HG03108 (cell line): Measurements from ENCODE around the gene F11R.
"Not testable (repeated sequence)": the region's sequence is repeated elsewhere in the genome, so short reads cannot be mapped to it uniquely, and the experiment has no call there.

Experiments used
- ATAC-seq: cut with Tn5 transposase; IDR thresholded peaks from one replicate; pipeline ENCODE4 v1.9.1; 2021; ENCODE audit warnings: moderate library complexity; ENCODE audit not compliant: unreplicated experiment

The F11R gene

DNA sequence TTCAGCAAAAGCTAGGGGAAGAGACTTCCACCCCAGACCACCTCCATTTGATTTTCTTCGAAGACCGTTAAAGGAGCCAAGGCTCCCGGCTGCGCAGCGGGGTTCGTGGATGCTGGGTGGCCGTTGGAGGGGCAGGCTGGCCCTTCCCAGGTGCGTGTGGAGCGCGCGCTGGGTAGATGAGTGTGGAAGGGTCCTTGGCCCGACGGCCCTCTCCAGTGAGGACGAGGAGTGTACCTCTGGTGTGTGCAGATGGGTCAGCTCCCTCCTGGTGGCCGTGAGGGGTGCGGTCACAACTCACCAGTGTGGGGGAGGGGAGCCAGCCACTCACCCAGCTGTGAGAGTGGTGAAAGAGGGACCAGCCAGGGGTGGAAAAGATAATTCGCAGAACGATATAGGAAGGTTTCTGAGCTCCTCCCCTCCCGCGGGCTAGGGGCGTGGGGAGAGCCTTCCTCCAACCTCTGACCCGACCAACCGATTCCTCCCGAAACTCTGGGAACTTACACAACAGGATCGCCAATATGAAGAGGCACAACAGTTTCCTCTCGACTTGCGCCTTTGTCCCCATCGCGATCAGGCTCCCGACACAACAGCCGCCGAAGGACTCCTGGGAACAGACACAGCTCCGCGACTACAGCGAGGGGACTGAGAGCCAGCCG, at the start of gene F11R:
F11R (minus strand) TSS at position 644 of the 656 bp plus-strand sequence; CDS start at position 565, 79 bp downstream.
- peak; percentile 22 for ATAC-seq

- ATAC-seq: peak; percentile 81
These were observed 48.8 kb upstream of the F11R start, which contains the start of gene ARHGAP30 for GRCh38 chr1:161069731-161070270. ARHGAP30 (minus strand) TSS chr1:161069891; CDS start chr1:161069624, 267 bp downstream.

GRCh38 chr1:161069241-161069640, 48.3 kb upstream of the F11R start:
- no peak for ATAC-seq

- ATAC-seq: peak; percentile 62
These were observed 47.6 kb upstream of the F11R start for GRCh38 chr1:161068306-161069234.

- ATAC-seq: no peak
These were observed 45.7 kb upstream of the F11R start for GRCh38 chr1:161066694-161067093.

- ATAC-seq: not testable (repeated sequence)
These were observed 44.7 kb upstream of the F11R start for GRCh38 chr1:161065681-161066080.

GRCh38 chr1:161063936-161064335, 43.0 kb upstream of the F11R start:
- not testable (repeated sequence) for ATAC-seq

DNA sequence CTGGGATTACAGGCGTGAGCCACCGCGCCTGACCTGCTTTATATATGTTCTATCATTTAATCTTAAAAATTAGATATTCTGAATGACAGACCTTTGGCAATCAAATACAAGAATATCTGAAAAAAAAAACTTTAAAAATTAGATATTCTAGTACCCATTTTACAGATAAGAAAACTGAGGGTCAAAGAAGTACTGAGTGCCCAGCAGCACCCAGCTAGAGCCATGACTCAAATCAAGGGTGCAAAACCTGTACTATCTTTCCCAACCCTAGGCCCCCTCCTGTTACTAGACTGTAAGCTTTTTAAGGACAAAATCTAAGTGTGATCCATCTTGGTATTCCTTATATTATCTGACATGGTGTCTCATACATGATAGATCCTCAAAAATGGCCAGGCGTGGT, 40.5 kb upstream of the F11R start:
- no peak for ATAC-seq

- ATAC-seq: no peak
These were observed 38.3 kb upstream of the F11R start for GRCh38 chr1:161059293-161059692.

GRCh38 chr1:161054805-161055204, 33.9 kb upstream of the F11R start:
- no peak for ATAC-seq

DNA sequence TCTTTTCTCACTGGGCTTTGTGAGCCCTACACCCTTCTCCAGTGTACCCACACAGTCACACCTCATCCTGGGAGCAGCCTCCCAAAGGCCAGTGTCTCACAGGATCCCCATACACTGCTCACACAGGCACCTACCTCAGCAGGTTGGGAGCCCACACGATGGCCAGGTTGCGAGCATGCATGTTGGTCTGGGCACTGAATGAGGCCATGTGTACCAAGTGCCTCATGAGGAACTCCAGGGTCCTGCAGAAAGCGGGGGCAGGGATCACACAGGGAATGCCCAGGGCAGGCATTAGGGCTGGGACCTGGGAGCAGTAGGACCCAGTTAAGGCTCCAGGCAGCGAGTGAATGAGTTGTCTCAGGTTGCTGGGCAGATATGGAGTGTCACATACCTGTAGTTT, 33.3 kb upstream of the F11R start:
- ATAC-seq: no peak

- no peak for ATAC-seq
These were observed 31.9 kb upstream of the F11R start for GRCh38 chr1:161052899-161053298.

DNA sequence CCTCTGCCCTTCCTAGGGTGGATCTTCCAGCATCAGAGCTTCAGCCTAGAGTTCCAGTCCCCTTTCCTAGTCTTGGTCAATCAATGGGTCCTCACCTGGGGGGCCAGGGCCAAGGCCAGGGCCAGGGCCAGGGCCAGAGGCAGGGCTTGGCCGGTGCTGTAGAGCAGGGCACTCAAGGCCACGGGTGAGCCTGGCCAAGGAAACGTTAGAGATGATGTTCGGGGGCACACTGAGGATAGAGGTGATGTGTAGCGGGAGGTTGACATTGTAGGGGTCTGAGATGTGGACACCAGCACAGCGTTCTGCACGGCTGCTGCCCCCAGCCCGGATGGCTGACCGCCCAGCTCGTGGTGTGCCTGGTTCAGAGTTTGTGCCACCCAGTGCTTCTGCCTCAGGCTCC, 30.3 kb upstream of the F11R start:
- no peak for ATAC-seq

DNA sequence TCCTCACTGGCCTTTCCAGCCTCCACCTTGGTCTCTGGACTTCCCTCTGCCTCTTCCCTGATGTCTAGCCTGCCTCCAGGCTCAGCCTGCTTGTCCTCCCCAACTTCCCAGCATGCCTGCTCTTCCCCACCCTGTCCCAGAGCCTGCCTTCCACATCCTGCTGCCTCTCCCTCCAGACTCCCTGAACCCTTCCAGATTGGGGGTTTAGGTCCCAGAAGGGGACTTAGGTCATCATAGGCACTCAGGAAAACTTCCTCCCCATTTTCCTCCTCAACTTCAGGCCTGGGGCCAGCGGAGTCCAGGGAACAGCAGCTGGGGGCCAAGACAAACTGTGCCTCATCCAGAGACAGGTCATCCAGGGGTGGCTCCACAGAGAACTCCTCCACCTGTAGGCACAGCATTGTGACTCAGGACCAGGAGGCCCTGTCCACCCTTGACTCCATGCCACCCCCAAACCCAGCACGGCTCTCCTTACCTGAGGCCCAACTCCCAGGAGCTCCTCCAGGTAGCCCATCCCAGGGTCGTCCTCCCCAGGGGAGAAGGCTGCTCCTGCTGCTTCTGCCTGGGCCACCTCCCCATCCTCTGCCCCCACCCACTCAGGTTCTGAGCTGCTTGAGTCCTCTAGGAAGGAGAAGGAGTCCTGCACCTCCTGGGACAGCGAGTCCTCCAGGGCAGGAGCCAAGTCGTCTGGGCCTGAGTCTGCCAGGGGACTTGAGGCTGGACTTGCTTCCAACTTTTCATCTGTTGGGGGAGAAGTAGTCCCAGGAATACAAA, 28.2 kb upstream of the F11R start:
- no peak for ATAC-seq

DNA sequence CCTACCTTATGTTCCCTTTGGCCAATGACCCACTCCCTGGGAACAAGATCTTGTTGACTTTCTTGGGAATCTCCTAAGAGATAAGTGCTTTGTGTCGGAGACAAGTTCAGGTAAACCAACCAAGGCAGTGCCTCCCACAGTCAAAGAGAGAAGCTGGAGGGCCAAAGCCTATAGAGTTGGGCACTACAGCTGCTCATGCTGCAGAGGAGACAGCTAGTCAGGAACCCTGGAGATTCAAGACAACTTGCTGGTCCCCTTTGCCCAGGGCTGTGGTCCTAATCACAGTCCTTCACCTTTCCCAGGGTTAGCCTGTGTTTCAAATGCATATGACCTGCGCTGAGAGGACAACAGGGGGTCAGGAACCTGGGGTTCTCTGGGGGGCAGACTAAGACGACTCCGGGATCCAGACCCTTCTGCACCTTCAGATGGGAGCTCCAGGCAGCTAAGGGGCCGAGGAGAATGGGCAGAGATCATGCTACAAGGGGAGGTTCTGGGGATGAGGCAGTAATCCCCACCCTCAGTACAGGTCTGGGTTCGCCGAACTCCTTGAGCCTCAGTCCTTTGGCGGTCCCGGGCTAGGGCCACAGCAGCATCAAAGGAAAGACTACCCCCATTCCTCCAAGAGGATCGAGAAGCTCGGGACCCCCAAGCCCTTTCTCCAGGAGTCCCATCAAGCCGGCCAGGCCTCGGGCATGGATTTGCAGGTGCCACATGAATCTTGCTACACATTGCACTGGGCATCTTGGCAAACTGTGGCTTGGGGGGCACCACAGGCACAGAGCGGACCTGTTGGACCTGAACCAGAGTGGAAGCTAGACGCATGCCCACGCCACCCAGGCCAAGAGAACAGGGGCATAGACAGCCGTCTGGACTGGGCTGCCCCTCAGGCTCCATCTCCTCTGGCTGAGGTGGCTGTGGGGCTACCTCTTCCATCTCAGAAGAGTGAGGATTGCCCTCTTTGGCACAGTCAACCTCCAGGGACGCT, 26.8 kb upstream of the F11R start:
- no peak for ATAC-seq

DNA sequence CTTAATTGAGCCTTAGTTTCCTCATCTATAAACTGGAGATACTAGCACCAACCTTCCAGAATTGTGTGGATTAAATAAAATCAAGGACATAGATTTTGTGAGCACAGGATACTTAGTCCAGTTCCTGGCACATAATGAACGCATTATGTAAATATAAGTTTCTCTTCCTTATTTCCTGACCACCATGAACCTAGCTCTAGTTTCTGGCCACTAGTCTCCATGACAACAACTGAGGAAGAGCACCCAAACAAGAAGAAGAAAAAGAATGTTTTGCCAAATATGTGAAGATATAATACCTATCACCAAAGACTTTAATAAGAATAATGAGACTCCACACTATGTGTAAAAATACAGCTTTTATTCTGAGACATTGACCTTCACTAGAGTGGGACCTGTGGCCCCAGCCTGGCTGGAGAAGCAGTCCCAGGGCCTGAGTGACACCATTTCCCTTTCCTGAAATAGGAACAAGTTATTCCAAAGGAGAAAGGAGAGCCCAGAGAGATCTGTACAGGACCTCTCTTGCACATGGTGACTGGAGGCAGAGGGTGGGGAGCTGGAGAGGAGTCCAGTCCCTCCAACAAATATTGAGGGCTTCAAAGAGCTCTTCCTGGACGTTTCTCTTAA, 25.8 kb upstream of the F11R start:
- peak; percentile 39 for ATAC-seq

GRCh38 chr1:161045736-161046604, 25.0 kb upstream of the F11R start, which contains the start of gene USF1:
USF1 (minus strand) TSS chr1:161045977; CDS start chr1:161043275, 2,702 bp downstream.
- ATAC-seq: peak; percentile 57
